ENCODE results near the gene EP400.

EP400 gene

DNA sequence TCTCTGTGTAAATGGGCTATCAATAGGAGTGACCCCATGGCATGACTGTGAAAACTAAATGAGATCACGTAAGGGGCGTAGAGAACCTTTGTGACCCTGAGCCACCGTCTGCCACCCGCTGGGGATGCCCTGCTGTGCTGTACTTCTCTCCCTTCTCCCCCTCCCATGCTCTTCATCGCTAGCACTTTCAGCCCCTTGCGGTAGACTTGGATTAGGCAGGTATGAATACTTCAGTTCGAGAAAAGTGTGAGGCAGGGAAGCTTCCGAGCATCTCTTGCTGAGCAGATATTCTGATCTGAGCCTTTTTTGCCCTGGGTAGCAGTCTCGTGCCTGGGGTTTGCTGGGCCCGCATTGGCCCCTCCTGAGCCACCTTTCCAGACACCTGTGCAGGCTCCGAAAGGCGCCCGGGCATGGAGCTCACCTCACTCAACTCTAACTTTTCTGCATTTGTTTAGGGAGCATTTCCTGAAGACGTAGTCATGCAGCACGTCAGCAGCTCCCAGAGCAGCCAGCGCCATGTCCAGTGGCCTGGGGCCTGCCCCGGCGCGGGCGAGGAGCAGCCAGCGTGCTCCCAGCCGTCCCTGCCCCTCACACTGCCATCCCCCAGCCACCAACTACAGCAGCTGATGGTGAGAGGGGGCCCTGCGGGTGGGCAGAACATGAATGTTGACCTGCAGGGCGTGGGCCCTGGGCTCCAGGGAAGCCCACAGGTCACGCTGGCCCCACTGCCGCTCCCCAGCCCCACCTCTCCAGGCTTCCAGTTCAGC is 154.0 kb downstream of the EP400 start:
- POLR2A ChIA-PET, result no interaction called here
- CTCF ChIA-PET, result no interaction called here
- DNase-seq (ENCODE audit: extremely low spot score), result no peak
- TF ChIP-seq NFRKB (IDR thresholded peaks at IDR 0.05), result no peak
- no peak for TF ChIP-seq ZNF384 (IDR thresholded peaks at IDR 0.05)
- TF ChIP-seq FOXK2 (IDR thresholded peaks at IDR 0.05), result no peak
- TF ChIP-seq SUZ12 (IDR thresholded peaks at IDR 0.05), result no peak
- TF ChIP-seq LEF1 (IDR thresholded peaks at IDR 0.05; ENCODE audit: borderline replicate concordance), result no peak
- TF ChIP-seq BHLHE40 (IDR thresholded peaks at IDR 0.05; ENCODE audit: borderline replicate concordance), result no peak
- TF ChIP-seq CTBP1 (IDR thresholded peaks at IDR 0.05; ENCODE audit: borderline replicate concordance), result no peak
- TF ChIP-seq, protein P1, sequence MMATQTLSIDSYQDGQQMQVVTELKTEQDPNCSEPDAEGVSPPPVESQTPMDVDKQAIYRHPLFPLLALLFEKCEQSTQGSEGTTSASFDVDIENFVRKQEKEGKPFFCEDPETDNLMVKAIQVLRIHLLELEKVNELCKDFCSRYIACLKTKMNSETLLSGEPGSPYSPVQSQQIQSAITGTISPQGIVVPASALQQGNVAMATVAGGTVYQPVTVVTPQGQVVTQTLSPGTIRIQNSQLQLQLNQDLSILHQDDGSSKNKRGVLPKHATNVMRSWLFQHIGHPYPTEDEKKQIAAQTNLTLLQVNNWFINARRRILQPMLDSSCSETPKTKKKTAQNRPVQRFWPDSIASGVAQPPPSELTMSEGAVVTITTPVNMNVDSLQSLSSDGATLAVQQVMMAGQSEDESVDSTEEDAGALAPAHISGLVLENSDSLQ (IDR thresholded peaks at IDR 0.05), result no peak
- no peak for TF ChIP-seq L3MBTL2 (conservative IDR thresholded peaks at IDR 0.05)
- no peak for TF ChIP-seq SP1 (IDR thresholded peaks at IDR 0.05)
- no peak for TF ChIP-seq ELF4 (IDR thresholded peaks at IDR 0.05)
- no peak for TF ChIP-seq HDGF (IDR thresholded peaks at IDR 0.05; ENCODE audit: borderline replicate concordance)
- no peak for TF ChIP-seq FOXM1 (IDR thresholded peaks at IDR 0.05; ENCODE audit: borderline replicate concordance)
- TF ChIP-seq ARNT (IDR thresholded peaks at IDR 0.05), result no peak

DNA sequence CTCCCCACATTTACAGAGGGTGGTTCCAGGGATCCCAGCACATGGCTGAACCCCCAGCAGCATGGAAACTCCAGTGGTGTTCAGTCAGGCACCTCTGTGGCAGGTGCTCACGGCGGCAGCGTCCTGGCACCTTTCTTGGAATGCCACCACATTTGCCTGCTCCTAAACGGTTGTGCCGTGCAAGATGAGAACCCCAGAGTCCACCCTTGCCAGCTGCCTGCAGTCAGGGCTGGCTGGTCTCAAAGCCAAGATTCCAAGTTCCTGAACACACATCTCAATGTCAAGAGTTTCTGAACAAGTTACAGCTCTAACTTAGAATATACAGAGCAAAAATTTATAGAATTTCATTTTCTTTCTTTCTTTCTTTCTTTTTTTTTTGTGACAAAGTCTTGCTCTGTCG is 155.7 kb downstream of the EP400 start:
- ChIA-PET POLR2A (no interaction called here), CTCF (no interaction called here)
- DNase-seq (ENCODE audit: extremely low spot score), result no peak
- TF ChIP-seq ELF4 (IDR thresholded peaks at IDR 0.05), result no peak
- no peak for TF ChIP-seq LEF1 (IDR thresholded peaks at IDR 0.05; ENCODE audit: borderline replicate concordance)
- no peak for TF ChIP-seq FOXM1 (IDR thresholded peaks at IDR 0.05; ENCODE audit: borderline replicate concordance)
- no peak for TF ChIP-seq SP1 (IDR thresholded peaks at IDR 0.05)
- no peak for TF ChIP-seq TARDBP (IDR thresholded peaks at IDR 0.05)
- TF ChIP-seq ZNF384 (IDR thresholded peaks at IDR 0.05), result no peak
- no peak for TF ChIP-seq CTBP1 (IDR thresholded peaks at IDR 0.05; ENCODE audit: borderline replicate concordance)
- TF ChIP-seq L3MBTL2 (conservative IDR thresholded peaks at IDR 0.05), result no peak

DNA sequence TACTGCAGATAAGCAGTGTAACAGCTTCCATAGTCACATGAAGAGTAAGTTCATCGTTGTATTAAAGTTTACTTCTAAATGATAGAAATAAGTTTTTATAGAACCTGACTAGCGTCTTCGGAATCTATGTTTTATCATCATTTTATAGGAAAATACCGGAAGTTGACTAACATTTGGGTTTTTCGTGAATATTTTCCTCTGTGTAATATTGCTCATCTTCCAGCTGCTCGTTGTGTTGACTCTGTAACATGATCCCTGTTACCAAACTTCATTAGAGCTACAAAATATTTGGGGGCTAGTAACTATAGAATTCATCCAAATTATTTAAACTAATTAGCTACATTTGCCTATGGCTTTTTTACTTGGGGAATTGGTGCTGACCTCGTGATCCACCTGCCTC is 157.2 kb downstream of the EP400 start:
- TF ChIP-seq FOXM1 (IDR thresholded peaks at IDR 0.05; ENCODE audit: borderline replicate concordance) (no peak), FOXK2 (IDR thresholded peaks at IDR 0.05) (no peak), L3MBTL2 (conservative IDR thresholded peaks at IDR 0.05) (no peak), HDGF (IDR thresholded peaks at IDR 0.05; ENCODE audit: borderline replicate concordance) (no peak), CTBP1 (IDR thresholded peaks at IDR 0.05; ENCODE audit: borderline replicate concordance) (no peak), FOXA1 (IDR thresholded peaks at IDR 0.05) (no peak), TARDBP (IDR thresholded peaks at IDR 0.05) (no peak), ELF4 (IDR thresholded peaks at IDR 0.05) (no peak)
- CTCF ChIA-PET, result no interaction called here
- no peak for DNase-seq (ENCODE audit: extremely low spot score)
- POLR2A ChIA-PET, result no interaction called here

DNA sequence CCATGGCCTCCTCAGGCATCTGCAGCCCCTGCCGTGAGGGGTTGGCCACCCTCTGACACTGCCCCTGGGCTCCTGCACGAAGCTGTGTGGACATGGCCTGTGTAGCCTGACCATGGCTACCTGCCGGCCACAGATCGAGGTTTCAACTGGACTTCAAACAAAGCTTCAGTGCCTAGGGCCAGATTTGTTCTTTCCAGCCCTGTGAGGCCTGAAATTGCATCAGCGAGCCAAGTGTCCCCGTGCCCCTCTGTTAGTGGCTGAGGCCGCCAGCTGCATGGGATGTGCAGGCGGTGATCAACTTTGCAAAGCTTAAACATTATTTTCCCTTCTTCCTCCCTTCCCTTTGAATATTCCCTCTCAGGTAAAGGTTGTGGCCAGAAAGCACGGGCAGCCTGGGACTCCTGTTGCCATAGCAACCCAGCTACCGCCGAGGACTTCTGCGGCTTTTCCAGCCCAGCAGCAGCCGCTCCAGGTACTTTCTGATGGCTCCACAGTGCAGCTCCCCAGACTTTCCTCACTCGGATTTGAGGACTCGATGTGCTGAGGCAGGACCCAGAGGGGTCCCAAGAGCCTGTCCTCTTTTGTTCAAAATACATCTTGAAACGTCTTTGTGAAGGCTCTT is 158.6 kb downstream of the EP400 start:
- CTCF ChIA-PET, result interaction anchor here (0.6 kb wide), 1 partner anchor 400 kb away, joined by 3 read pairs; no protein-coding TSS in a partner anchor

DNA sequence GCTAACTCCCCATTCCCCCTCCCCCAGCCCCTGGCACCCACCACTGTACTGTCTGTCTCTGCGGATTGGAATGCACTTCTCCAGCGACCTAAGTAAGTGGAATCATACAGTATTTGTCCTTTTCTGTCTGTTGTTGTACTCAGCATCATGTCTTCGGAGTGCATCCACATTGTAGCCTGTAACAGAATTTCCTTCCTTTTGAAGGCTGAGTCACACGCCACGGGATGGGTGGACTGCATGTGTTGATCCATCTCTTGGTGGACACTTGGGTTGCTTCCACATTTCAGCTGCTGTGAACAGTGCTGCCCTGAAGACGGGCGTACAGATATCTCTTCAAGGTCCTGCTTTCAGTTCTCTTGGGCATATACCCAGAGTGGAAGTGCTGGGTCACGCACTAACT is 160.0 kb downstream of the EP400 start:
- ChIA-PET CTCF (no interaction called here), POLR2A (no interaction called here)
- TF ChIP-seq SUZ12 (IDR thresholded peaks at IDR 0.05), result no peak
- no peak for TF ChIP-seq TARDBP (IDR thresholded peaks at IDR 0.05)
- no peak for TF ChIP-seq FOXM1 (IDR thresholded peaks at IDR 0.05; ENCODE audit: borderline replicate concordance)
- no peak for TF ChIP-seq SP1 (IDR thresholded peaks at IDR 0.05)
- TF ChIP-seq FOXK2 (IDR thresholded peaks at IDR 0.05), result no peak
- TF ChIP-seq BHLHE40 (IDR thresholded peaks at IDR 0.05; ENCODE audit: borderline replicate concordance), result no peak
- TF ChIP-seq FOXA1 (IDR thresholded peaks at IDR 0.05), result no peak
- no peak for TF ChIP-seq CTBP1 (IDR thresholded peaks at IDR 0.05; ENCODE audit: borderline replicate concordance)
- no peak for TF ChIP-seq HDGF (IDR thresholded peaks at IDR 0.05; ENCODE audit: borderline replicate concordance)
- no peak for TF ChIP-seq NFRKB (IDR thresholded peaks at IDR 0.05)
- no peak for TF ChIP-seq ARNT (IDR thresholded peaks at IDR 0.05)
- no peak for TF ChIP-seq L3MBTL2 (conservative IDR thresholded peaks at IDR 0.05)
- TF ChIP-seq ELF4 (IDR thresholded peaks at IDR 0.05), result no peak
- TF ChIP-seq LEF1 (IDR thresholded peaks at IDR 0.05; ENCODE audit: borderline replicate concordance), result no peak
- no peak for DNase-seq (ENCODE audit: extremely low spot score)

More for the DNA sequence above, 158.6 kb downstream of the EP400 start:
- POLR2A ChIA-PET, result no interaction called here
- TF ChIP-seq ELF4 (IDR thresholded peaks at IDR 0.05), result no peak
- TF ChIP-seq ZNF384 (IDR thresholded peaks at IDR 0.05), result no peak
- TF ChIP-seq LEF1 (IDR thresholded peaks at IDR 0.05; ENCODE audit: borderline replicate concordance), result no peak
- no peak for TF ChIP-seq ARNT (IDR thresholded peaks at IDR 0.05)
- TF ChIP-seq FOXM1 (IDR thresholded peaks at IDR 0.05; ENCODE audit: borderline replicate concordance), result no peak
- TF ChIP-seq FOXA1 (IDR thresholded peaks at IDR 0.05), result no peak
- TF ChIP-seq SUZ12 (IDR thresholded peaks at IDR 0.05), result no peak
- TF ChIP-seq, protein P1 (IDR thresholded peaks at IDR 0.05), result no peak
- no peak for TF ChIP-seq HDGF (IDR thresholded peaks at IDR 0.05; ENCODE audit: borderline replicate concordance)
- no peak for TF ChIP-seq L3MBTL2 (conservative IDR thresholded peaks at IDR 0.05)
- DNase-seq (ENCODE audit: extremely low spot score), result no peak

DNA sequence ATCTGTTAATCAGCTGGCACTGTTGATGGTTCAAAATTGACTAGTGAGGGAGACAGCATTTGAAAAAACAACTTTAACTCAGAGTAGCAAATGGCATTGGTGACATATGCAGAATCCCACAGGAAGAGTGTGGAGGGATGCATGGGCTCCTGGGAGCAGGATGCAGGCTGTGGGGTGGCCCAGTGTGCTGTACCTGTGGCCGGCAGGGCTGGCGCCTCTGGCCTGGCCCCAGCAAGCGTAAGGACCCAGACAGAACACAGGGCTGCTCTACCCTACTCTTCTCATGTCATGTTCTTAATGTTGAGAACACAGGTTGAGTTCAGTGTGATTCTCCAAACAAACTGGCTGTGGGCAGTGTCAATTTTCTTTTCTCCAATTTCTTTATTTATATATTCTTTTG is 160.9 kb downstream of the EP400 start:
- CTCF ChIA-PET, result no interaction called here
- TF ChIP-seq TARDBP (IDR thresholded peaks at IDR 0.05) (no peak), CTBP1 (IDR thresholded peaks at IDR 0.05; ENCODE audit: borderline replicate concordance) (no peak), NFRKB (IDR thresholded peaks at IDR 0.05) (no peak), SP1 (IDR thresholded peaks at IDR 0.05) (no peak), SUZ12 (IDR thresholded peaks at IDR 0.05) (no peak), FOXA1 (IDR thresholded peaks at IDR 0.05) (no peak), ZNF384 (IDR thresholded peaks at IDR 0.05) (no peak), FOXM1 (IDR thresholded peaks at IDR 0.05; ENCODE audit: borderline replicate concordance) (no peak), BHLHE40 (IDR thresholded peaks at IDR 0.05; ENCODE audit: borderline replicate concordance) (no peak), HDGF (IDR thresholded peaks at IDR 0.05; ENCODE audit: borderline replicate concordance) (no peak), LEF1 (IDR thresholded peaks at IDR 0.05; ENCODE audit: borderline replicate concordance) (no peak), ARNT (IDR thresholded peaks at IDR 0.05) (no peak), ELF4 (IDR thresholded peaks at IDR 0.05) (no peak), FOXK2 (IDR thresholded peaks at IDR 0.05) (no peak), L3MBTL2 (conservative IDR thresholded peaks at IDR 0.05) (no peak)
- TF ChIP-seq, protein P1 (IDR thresholded peaks at IDR 0.05), result no peak
- DNase-seq (ENCODE audit: extremely low spot score), result no peak
- POLR2A ChIA-PET, result no interaction called here
